Eye (tissue), 1 donor: Measurements from ENCODE around the gene CD300H.

Source experiments
- DNase-seq: peaks from one replicate; pipeline ENCODE4 v3.0.0-alpha.2; 2015

The CD300H gene

GRCh38 chr17:74547736-74548135 is 19.6 kb downstream of the CD300H start:
- no peak for DNase-seq

- no peak for DNase-seq
Measured at GRCh38 chr17:74547264-74547663, 20.0 kb downstream of the CD300H start.

- no peak for DNase-seq
Measured at GRCh38 chr17:74546586-74546985, 20.7 kb downstream of the CD300H start.

GRCh38 chr17:74545843-74546230 is 21.5 kb downstream of the CD300H start, which contains the start of gene CD300C:
TSS of gene CD300C (minus strand) at chr17:74546115. CDS start at chr17:74545782, 333 bp downstream.
- no peak for DNase-seq

GRCh38 chr17:74544991-74545842 is 22.1 kb downstream of the CD300H start:
- DNase-seq: no peak

GRCh38 chr17:74543891-74544760 is 23.2 kb downstream of the CD300H start:
- no peak for DNase-seq

- no peak for DNase-seq
Measured at GRCh38 chr17:74543406-74543805, 23.9 kb downstream of the CD300H start.

- no peak for DNase-seq
Measured at GRCh38 chr17:74542727-74543383, 24.5 kb downstream of the CD300H start.

GRCh38 chr17:74542166-74542565 is 25.1 kb downstream of the CD300H start:
- no peak for DNase-seq

- no peak for DNase-seq
Measured at GRCh38 chr17:74541176-74542111, 25.9 kb downstream of the CD300H start.

GRCh38 chr17:74539281-74539820 is 28.0 kb downstream of the CD300H start:
- no peak for DNase-seq

- DNase-seq: no peak
Measured at GRCh38 chr17:74536890-74537289, 30.4 kb downstream of the CD300H start.

GRCh38 chr17:74532115-74532514 is 35.2 kb downstream of the CD300H start:
- DNase-seq: no peak

GRCh38 chr17:74531231-74531761 is 36.0 kb downstream of the CD300H start, which contains the start of gene CD300LB:
TSS of gene CD300LB (minus strand) at chr17:74531475. CDS start at chr17:74531350, 125 bp downstream.
- no peak for DNase-seq

GRCh38 chr17:74530831-74531150 is 36.5 kb downstream of the CD300H start:
- DNase-seq: no peak

GRCh38 chr17:74529243-74529642 is 38.1 kb downstream of the CD300H start:
- DNase-seq: no peak

- no peak for DNase-seq
Measured at GRCh38 chr17:74528491-74529199, 38.7 kb downstream of the CD300H start.

- no peak for DNase-seq
Measured at GRCh38 chr17:74527756-74528155, 39.6 kb downstream of the CD300H start.

GRCh38 chr17:74527081-74527480 is 40.2 kb downstream of the CD300H start:
- DNase-seq: no peak

GRCh38 chr17:74526681-74527080 is 40.6 kb downstream of the CD300H start:
- DNase-seq: no peak

GRCh38 chr17:74525781-74526288 is 41.5 kb downstream of the CD300H start:
- no peak for DNase-seq
